ENCODE data around the gene SOX18.
"Not testable (repeated sequence)": the region's sequence is repeated elsewhere in the genome, so short reads cannot be mapped to it uniquely, and the experiment has no call there.

SOX18 gene

GRCh38 chr20:64015635-64016034, 33.8 kb downstream of the SOX18 start:
- no peak for DNase-seq

- not testable (repeated sequence) for DNase-seq
Observed at GRCh38 chr20:64012385-64013154, 36.9 kb downstream of the SOX18 start.

GRCh38 chr20:64011366-64011779, 38.1 kb downstream of the SOX18 start:
- DNase-seq: no peak

GRCh38 chr20:64010711-64011237, 38.7 kb downstream of the SOX18 start:
- DNase-seq: no peak

- no peak for DNase-seq
Observed at GRCh38 chr20:64009811-64010387, 39.5 kb downstream of the SOX18 start.

- no peak for DNase-seq
Observed at GRCh38 chr20:64006902-64007301, 42.5 kb downstream of the SOX18 start.

- no peak for DNase-seq
Observed at GRCh38 chr20:64006490-64006889, 42.9 kb downstream of the SOX18 start.

- DNase-seq: no peak
Observed at GRCh38 chr20:64005394-64005793, 44.0 kb downstream of the SOX18 start.

GRCh38 chr20:64003960-64004725, 45.3 kb downstream of the SOX18 start:
- no peak for DNase-seq

- no peak for DNase-seq
Observed at GRCh38 chr20:64001607-64002011, 47.8 kb downstream of the SOX18 start.

GRCh38 chr20:64000906-64001305, 48.5 kb downstream of the SOX18 start:
- no peak for DNase-seq
